Ovary (tissue), 9 donors: ENCODE results near the gene NAGLU. TPM values are rescaled to one million over a fixed set of nuclear protein-coding genes. Genes with fewer than 3 reads are reported as not detected.
A peak's percentile ranks its signal among the peaks of the same experiment; 100 is the strongest.

Source experiments
- DNase-seq, 5 donors: peaks; one replicate each; pipeline ENCODE4 v3.0.0-alpha.2; 2019 to 2020
- H3K27ac ChIP-seq, 2 donors: fragments of 200-600 bp; one replicate each; pipeline versions ENCODE4 v1.5.1 to v1.8.0; 2019 to 2022
- H3K27me3 ChIP-seq: fragments of 200-600 bp; one replicate; pipeline ENCODE4 v1.8.0; 2022
- H3K36me3 ChIP-seq: fragments of 200-600 bp; sonication (generic); one replicate; pipeline ENCODE4 v1.5.1; 2019
- H3K4me1 ChIP-seq: one replicate; pipeline ENCODE4 v1.8.1; 2013; ENCODE audit warnings: mild to moderate bottlenecking, moderate library complexity; ENCODE audit not compliant: insufficient read depth
- H3K4me3 ChIP-seq: fragments of 200-600 bp; sonication (generic); one replicate; pipeline ENCODE4 v1.5.1; 2017
- H3K9me3 ChIP-seq, 2 donors: fragments of 200-600 bp in 1 of 2; sonication (generic) in 1 of 2; one replicate each; pipeline versions ENCODE4 v1.5.1 to v1.8.1; 2013 to 2019; ENCODE audit warnings: mild to moderate bottlenecking in 1 of 2, moderate library complexity in 1 of 2
- EP300 ChIP-seq: sonication (generic); formaldehyde crosslinking; IDR thresholded peaks from one replicate; pipeline ENCODE4 v1.6.1; 2017; ENCODE audit warnings: antibody characterized with exemption
- POLR2A ChIP-seq: fragments of 450-650 bp; IDR thresholded peaks from one replicate; pipeline ENCODE4 v1.6.1; 2017; ENCODE audit warnings: antibody characterized with exemption, mild to moderate bottlenecking, moderate library complexity
- WGBS, 3 donors: extraction: QIAGEN DNeasy Blood & Tissue Kit in 1 of 3; methylation state at CpG; one replicate each; pipeline versions ENCODE4 v1.1.5 to v1.1.7; 2013 to 2017; 5-methylcytosine and 5-hydroxymethylcytosine counted together
- intact Hi-C, 4 donors: fragments of 100-400 bp; cut with DNase I; formaldehyde crosslinking; loops; one replicate each; pipeline versions ENCODE4 v1.11.0 to v1.15.1; 2022 to 2023
- polyA plus RNA-seq, 2 donors: library from polyadenylated mRNA; stranded (reverse); fragments of 200-250 nt in 1 of 2; fragments of 350-450 nt in 1 of 2; fragmentation: Illumina TruSeq in 1 of 2; extraction: RNeasy Lipid Tissue Mini Kit (QIAGEN cat#74804) in 1 of 2; gene quantifications; one replicate each; pipeline ENCODE4 v1.2.3, GENCODE V29; 2013 to 2014
- total RNA-seq, 7 donors: library from RNA; depleted of rRNA in 2 of 7; stranded (reverse); fragments of >200 nt in 2 of 7; fragmentation: NEBNext Ultra II Directional in 3 of 7; extraction: Animal tissue kit (Norgen Biotek cat#: 25700) in 3 of 7; gene quantifications; one replicate each; pipeline versions ENCODE4 v1.1.0 to v1.2.4, GENCODE V29; 2016 to 2023
- TF ChIP-seq, protein P1 (sequence below), 3 donors: fragments of 450-650 bp in 2 of 3; fragments of 200-600 bp in 1 of 3; IDR thresholded peaks; one replicate each; pipeline versions ENCODE4 v1.5.1 to v1.8.0; 2016 to 2022; ENCODE audit warnings: antibody characterized with exemption in 3 of 3, mild to moderate bottlenecking in 1 of 3
- donor health status: DM: no; HTN: no; CAD: no; lungs with moderate emphysema.
- donor health status: DM: no; HTN: no; CAD: no.
- donor health status: Bipolar disorder and iron deficiency.
- donor health status: DM: yes; HTN: yes; CAD: no.
- donor health status: DM: no; HTN: no; CAD: no.
- donor health status: DM: yes; HTN: yes; CAD: no.

Gene NAGLU
- total and polyA plus RNA-seq, 9 donors: 9.7 to 49.6 (median 40.0) TPM

- peak overlapping the region in 1 of 2 donors; percentile 80 for H3K27ac ChIP-seq
Measured at GRCh38 chr17:42565523-42566214, 29.6 kb downstream of the NAGLU start.

GRCh38 chr17:42566215-42566882 is 30.3 kb downstream of the NAGLU start:
- Histone ChIP-seq H3K27ac (peak overlapping the region; percentile 65 to 80), H3K9me3 (no peaks in the 10 kb centered on the region), H3K27me3 (no peaks in the 10 kb centered on the region), H3K4me3 (peak overlapping the region; percentile 84), H3K4me1 (peaks cover 19% of the 10 kb centered on the region), H3K36me3 (no peaks in the 10 kb centered on the region)
- TF ChIP-seq POLR2A (no peak), EP300 (no peak)
- TF ChIP-seq, protein P1, sequence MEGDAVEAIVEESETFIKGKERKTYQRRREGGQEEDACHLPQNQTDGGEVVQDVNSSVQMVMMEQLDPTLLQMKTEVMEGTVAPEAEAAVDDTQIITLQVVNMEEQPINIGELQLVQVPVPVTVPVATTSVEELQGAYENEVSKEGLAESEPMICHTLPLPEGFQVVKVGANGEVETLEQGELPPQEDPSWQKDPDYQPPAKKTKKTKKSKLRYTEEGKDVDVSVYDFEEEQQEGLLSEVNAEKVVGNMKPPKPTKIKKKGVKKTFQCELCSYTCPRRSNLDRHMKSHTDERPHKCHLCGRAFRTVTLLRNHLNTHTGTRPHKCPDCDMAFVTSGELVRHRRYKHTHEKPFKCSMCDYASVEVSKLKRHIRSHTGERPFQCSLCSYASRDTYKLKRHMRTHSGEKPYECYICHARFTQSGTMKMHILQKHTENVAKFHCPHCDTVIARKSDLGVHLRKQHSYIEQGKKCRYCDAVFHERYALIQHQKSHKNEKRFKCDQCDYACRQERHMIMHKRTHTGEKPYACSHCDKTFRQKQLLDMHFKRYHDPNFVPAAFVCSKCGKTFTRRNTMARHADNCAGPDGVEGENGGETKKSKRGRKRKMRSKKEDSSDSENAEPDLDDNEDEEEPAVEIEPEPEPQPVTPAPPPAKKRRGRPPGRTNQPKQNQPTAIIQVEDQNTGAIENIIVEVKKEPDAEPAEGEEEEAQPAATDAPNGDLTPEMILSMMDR (IDR thresholded peaks at IDR 0.05): no peak
- DNase-seq: no peak
- 15 to 24% (median 23%) methylated on average over 24 to 28 of the region's 28 CpGs for WGBS, 3 donors
- intact Hi-C loops: no loop called here

More at GRCh38 chr17:42565523-42566214, 29.6 kb downstream of the NAGLU start:
- peak in 1 of 5 donors; percentile 38 for DNase-seq
- H3K4me1 ChIP-seq: peaks cover 19% of the 10 kb centered on the region
- no peaks in the 10 kb centered on the region for H3K36me3 ChIP-seq
- 87 to 94% (median 89%) methylated on average over 16 of the region's 16 CpGs for WGBS, 3 donors
- TF ChIP-seq EP300: no peak
- TF ChIP-seq POLR2A: no peak
- TF ChIP-seq, protein P1 (IDR thresholded peaks at IDR 0.05): no peak
- intact Hi-C loops: no loop called here
- no peaks in the 10 kb centered on the region for H3K9me3 ChIP-seq
- no peak overlapping the region for H3K4me3 ChIP-seq
- no peaks in the 10 kb centered on the region for H3K27me3 ChIP-seq

DNA sequence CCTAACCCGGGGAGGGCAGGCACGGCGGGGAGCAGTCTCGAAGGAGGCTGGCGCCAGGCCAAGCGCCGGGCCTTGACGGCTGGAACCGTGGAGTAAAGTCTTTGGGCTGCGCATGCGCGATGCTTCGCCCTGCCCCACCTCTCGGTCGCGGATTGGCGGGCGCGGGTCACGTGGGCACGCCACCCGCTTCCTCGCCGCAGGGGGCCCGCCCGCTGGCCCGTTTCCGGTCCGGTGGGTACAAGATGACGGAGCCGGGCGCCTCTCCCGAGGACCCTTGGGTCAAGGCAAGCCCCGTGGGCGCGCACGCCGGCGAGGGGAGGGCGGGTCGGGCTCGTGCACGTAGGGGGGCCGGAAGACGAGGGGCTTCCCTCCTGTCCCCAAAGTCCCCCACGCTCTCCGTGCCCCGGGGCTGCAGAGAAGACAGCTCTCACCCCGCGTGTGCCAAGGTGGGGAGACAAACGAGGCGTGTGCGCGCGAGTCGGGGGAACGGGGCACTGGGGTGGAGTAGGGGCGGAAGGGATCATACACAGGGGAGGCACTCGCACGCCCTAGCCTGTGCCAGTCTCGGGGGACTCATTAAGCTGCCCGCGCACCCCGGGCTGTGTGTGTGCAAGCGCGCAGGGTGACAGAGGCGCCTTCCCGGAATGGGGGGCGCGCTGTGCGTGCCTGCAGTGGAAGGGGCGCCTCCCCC is 31.0 kb downstream of the NAGLU start, which contains the start of gene MLX:
Gene MLX, plus strand, starts transcription at position 218 of the 691 bp plus-strand sequence. Its CDS starts 25 bp downstream, at position 243.
- DNase-seq: peak; percentile 95 to 98 (median 97)
- H3K36me3 ChIP-seq: no peaks in the 10 kb centered on the region
- H3K4me1 ChIP-seq: peaks cover 17% of the 10 kb centered on the region
- peak within 1 kb of the TSS; percentile 65 to 80 for H3K27ac ChIP-seq
- no peaks in the 10 kb centered on the region for H3K9me3 ChIP-seq
- 0 to 1% (median 0%) methylated on average over 32 to 72 of the region's 72 CpGs for WGBS, 3 donors
- peak within 1 kb of the TSS; percentile 84 for H3K4me3 ChIP-seq
- intact Hi-C loops: no loop called here
- no peaks in the 10 kb centered on the region for H3K27me3 ChIP-seq
- TF ChIP-seq EP300: no peak
- TF ChIP-seq POLR2A: peak; percentile 36
- TF ChIP-seq, protein P1 (IDR thresholded peaks at IDR 0.05): no peak

DNA sequence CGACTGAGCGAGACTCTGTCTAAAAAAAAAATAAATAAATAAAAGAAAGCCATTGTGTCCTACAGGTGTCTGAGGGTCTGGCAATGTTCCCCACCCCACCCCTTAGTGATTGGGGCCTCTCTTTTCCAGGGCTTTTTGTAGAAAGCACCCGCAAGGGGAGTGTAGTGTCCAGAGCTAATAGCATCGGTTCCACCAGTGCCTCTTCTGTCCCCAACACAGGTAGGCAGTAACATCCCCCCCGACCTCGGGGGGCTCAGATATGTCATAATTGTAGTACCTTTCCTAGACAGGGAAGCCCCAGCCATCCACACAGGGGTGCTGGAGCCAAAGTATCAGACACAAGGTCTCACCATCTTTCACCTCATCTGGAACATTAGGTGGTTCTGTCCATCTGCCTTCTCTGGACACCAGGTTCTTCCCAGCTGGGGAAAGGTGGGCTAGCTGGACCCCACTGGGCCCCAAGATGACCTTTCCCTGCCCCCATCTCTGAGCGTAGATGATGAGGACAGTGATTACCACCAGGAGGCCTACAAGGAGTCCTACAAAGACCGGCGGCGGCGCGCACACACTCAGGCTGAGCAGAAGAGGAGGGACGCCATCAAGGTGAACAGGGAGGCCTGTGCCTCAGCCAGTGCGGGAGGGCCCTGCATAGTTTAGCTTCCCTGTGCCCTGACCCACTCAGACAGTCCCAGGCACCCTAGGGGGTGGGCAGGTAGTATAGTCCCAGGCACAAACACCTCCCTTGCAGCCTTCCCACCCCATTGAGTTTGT is 32.5 kb downstream of the NAGLU start:
- WGBS, 3 donors: 82 to 88% (median 83%) methylated on average over 14 of the region's 14 CpGs
- Histone ChIP-seq H3K27ac (no peak overlapping the region), H3K27me3 (no peaks in the 10 kb centered on the region), H3K4me3 (no peak overlapping the region), H3K36me3 (no peaks in the 10 kb centered on the region), H3K9me3 (no peaks in the 10 kb centered on the region), H3K4me1 (peaks cover 8% of the 10 kb centered on the region)
- intact Hi-C loops: no loop called here
- peak in 1 of 5 donors; percentile 33 for DNase-seq
- TF ChIP-seq, protein P1 (IDR thresholded peaks at IDR 0.05): no peak
- TF ChIP-seq POLR2A (no peak), EP300 (no peak)
